Heart right ventricle (tissue), 16 donors: ENCODE results near the gene SASH1. TPM values are rescaled to one million over a fixed set of nuclear protein-coding genes. Genes with fewer than 3 reads are reported as not detected.
A peak's percentile ranks its signal among the peaks of the same experiment; 100 is the strongest.

ENCODE experiments used
- ATAC-seq, 8 donors: fragments of 200-7000 bp; cut with Tn5 transposase; one replicate each; pipeline ENCODE4 v1.9.1; 2020; ENCODE audit warnings: mild to moderate bottlenecking in 8 of 8, moderate library complexity in 8 of 8, moderate number of reproducible peaks in 1 of 8
- DNase-seq, 2 donors: peaks; one replicate each; pipeline ENCODE4 v3.0.0-alpha.2; 2020
- H3K27ac ChIP-seq, 10 donors: fragments of 200-600 bp; sonication (generic) in 2 of 10; one replicate each; pipeline versions ENCODE4 v1.5.0 to v1.8.0; 2020 to 2022; ENCODE audit warnings: mild to moderate bottlenecking in 3 of 10
- H3K27me3 ChIP-seq, 7 donors: fragments of 200-600 bp; one replicate each; pipeline ENCODE4 v1.8.0; 2021 to 2022; ENCODE audit warnings: mild to moderate bottlenecking in 2 of 7
- H3K36me3 ChIP-seq, 9 donors: fragments of 200-600 bp; sonication (generic) in 1 of 9; one replicate each; pipeline versions ENCODE4 v1.5.0 to v1.8.0; 2020 to 2022; ENCODE audit warnings: mild to moderate bottlenecking in 2 of 9
- H3K4me1 ChIP-seq, 9 donors: fragments of 200-600 bp; sonication (generic) in 1 of 9; one replicate each; pipeline versions ENCODE4 v1.5.0 to v1.8.0; 2020 to 2022; ENCODE audit warnings: mild to moderate bottlenecking in 4 of 9
- H3K4me3 ChIP-seq, 10 donors: fragments of 200-600 bp; sonication (generic) in 2 of 10; one replicate each; pipeline versions ENCODE4 v1.5.0 to v1.8.0; 2020 to 2022; ENCODE audit warnings: mild to moderate bottlenecking in 7 of 10, moderate library complexity in 2 of 10
- H3K9me3 ChIP-seq, 11 donors: fragments of 200-600 bp in 10 of 11; sonication (generic) in 2 of 11; one replicate each; pipeline versions ENCODE4 v1.5.0 to v1.8.0; 2013 to 2022; ENCODE audit warnings: mild to moderate bottlenecking in 2 of 11, control low read depth in 1 of 11, moderate library complexity in 1 of 11
- CTCF ChIP-seq, 9 donors: fragments of 200-600 bp; sonication (generic) in 2 of 9; IDR thresholded peaks; one replicate each; pipeline versions ENCODE4 v1.5.0 to v1.8.0; 2021 to 2022; ENCODE audit warnings: antibody characterized with exemption in 9 of 9, mild to moderate bottlenecking in 5 of 9, moderate library complexity in 1 of 9
- WGBS, 2 donors: extraction: QIAGEN DNeasy Blood & Tissue Kit; methylation state at CpG; one replicate each; pipeline ENCODE4 v1.1.7; 2013; ENCODE audit warnings: inconsistent platforms in 1 of 2; 5-methylcytosine and 5-hydroxymethylcytosine counted together
- intact Hi-C, 10 donors: fragments of 100-400 bp; cut with DNase I; formaldehyde crosslinking; loops; one replicate each; pipeline versions ENCODE4 v1.11.1 to v1.14.2; 2022
- polyA plus RNA-seq, 2 donors: library from polyadenylated mRNA; stranded (reverse); fragments of 200-250 nt; gene quantifications; one replicate each; pipeline ENCODE4 v1.2.3, GENCODE V29; 2013
- total RNA-seq, 10 donors: library from RNA; stranded (reverse); fragmentation: NEBNext Ultra II Directional in 3 of 10; extraction: Animal tissue kit (Norgen Biotek cat#: 25700) in 3 of 10; gene quantifications; one replicate each; pipeline versions ENCODE4 v1.2.1 to v1.2.4, GENCODE V29; 2021 to 2023
- donor health status: Arrhythmogenic right ventricular cardiomyopathy.
- donor health status: ischemic (EF 13 %, LVEDD 7.1; RV severe dilation, severe dysfunction).
- donor health status: healthy with polysubstance abuse.
- donor health status: DM: no; HTN: yes; CAD: no.
- donor health status: DM: no; HTN: no; CAD: no.
- donor health status: ischemic (EF 25% LVEDD 6.9; RV normal size, moderate dysfunction).
- donor health status: ischemic (EF 25% LVEDD 5.7; RV mildly dilated, moderate dysfunction).
- donor health status: healthy.
- donor health status: DM: yes; HTN: yes; CAD: no.
- donor health status: Ischemic cardiomyopathy.
- donor health status: ischemic (EF 35%, LVEDD 5.7; RV mildly dilated, moderate dysfunction).
- donor health status: nonischemic (EF 11% LVEDD 7.7; RV severe dilation, severe dysfunction).
- donor health status: DM: yes; HTN: yes; CAD: no.
- donor health status: PGD.
- donor health status: ischemic (EF 29% LVEDD 5.4; RV normal size, mild dysfunction).
- donor health status: nonischemic (EF 23%, LVEDD 6.1; RV moderate dilation, normal function).

The SASH1 gene
- total and polyA plus RNA-seq, 12 donors = 6.9 to 47.1 (median 25.9) TPM

DNA sequence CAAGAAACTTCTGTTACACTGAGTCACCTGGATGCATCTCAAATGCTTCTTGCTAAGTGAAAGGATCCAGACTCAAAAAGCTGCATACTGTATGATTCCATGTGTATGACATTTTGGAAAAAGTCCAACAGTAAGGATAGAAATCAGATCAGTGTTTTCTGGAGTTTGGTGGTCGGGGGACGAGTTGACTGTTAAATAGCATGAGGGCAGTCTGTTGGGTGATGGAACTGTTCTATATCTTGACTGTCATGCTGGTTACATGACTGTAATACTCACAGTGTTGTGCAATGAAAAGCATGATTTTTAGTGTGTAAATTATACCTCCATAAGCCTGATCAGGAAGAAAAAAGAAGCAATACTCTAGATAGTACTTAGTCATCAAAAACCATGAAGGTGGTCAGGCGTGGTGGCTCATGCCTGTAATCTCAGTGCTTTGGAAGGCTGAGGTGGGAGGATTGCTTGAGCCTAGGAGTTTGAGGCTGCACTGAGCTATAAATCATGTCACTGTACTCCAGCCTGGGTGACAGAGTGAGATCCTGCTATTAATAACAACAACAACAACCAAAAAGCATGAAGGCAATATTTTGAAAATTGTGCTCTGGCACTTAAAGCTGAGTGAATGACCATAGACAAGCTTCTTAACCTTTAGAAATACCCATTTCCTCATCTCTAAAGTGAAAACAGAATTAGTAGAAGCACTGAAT is 30.5 kb upstream of the SASH1 start:
- no peaks in the 10 kb centered on the region for H3K36me3 ChIP-seq
- no peaks in the 10 kb centered on the region for H3K9me3 ChIP-seq
- ATAC-seq (no peak), DNase-seq (no peak)
- intact Hi-C loops = no loop called here
- H3K4me1 ChIP-seq = peaks cover 0 to 26% (median 6%) of the 10 kb centered on the region in 9 donors
- no peak overlapping the region for H3K27ac ChIP-seq
- no peak for TF ChIP-seq CTCF (IDR thresholded peaks at IDR 0.05)
- WGBS, 2 donors = 56 to 71% methylated on average over 3 of the region's 3 CpGs
- H3K27me3 ChIP-seq = no peaks in the 10 kb centered on the region
- H3K4me3 ChIP-seq = no peak overlapping the region

DNA sequence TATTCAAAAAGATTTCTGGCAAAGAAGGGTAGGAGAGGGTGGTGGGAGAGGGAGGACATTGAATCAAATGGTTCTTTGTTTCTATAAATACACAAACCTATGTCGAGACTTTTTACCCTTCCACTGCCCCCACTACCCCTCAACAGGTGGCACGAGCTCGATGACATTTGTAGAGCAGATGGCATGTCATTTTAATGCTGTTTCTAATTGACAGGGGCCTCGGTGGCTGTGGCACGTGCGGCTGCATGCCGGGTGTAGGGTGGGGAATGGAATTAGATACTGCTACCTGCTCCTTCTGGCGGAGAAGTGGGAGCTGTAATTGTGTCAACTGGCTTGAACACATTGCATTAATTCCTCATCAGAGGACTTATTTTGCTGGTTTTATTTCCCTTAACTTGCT is 29.1 kb upstream of the SASH1 start:
- intact Hi-C loops = no loop called here
- 68 to 77% methylated on average over 8 of the region's 8 CpGs for whole genome bisulfite sequencing, 2 donors
- Histone ChIP-seq H3K9me3 (no peaks in the 10 kb centered on the region), H3K4me1 (peaks cover 0 to 26% (median 6%) of the 10 kb centered on the region in 9 donors), H3K4me3 (no peak overlapping the region), H3K27ac (no peak overlapping the region), H3K36me3 (no peaks in the 10 kb centered on the region), H3K27me3 (no peaks in the 10 kb centered on the region)
- DNase-seq (no peak), ATAC-seq (no peak)
- TF ChIP-seq CTCF (IDR thresholded peaks at IDR 0.05) = no peak

DNA sequence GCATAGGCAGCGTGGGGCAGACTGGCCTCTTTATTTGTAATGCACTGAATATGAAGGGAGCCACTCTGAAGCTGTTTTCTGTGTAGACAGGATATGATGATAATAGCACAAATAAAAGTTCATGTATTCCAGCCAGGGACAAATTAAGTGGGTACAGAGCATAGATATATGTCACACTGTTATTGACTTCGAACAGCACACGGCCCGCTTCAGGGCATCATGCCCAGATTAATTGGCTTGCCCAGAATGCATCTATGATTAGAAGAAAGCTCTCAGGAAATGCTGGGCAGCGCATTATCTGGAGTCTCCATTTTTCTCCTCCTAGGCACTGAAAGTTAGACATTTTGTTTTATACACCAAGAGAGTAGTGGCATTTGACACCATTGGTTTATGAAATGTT is 26.3 kb upstream of the SASH1 start:
- no peak for DNase-seq
- TF ChIP-seq CTCF (IDR thresholded peaks at IDR 0.05) = no peak

GRCh38 chr6:148317051-148317450 is 25.6 kb upstream of the SASH1 start:
- intact Hi-C loops = no loop called here
- no peaks in the 10 kb centered on the region for H3K9me3 ChIP-seq

More for the DNA sequence above, 26.3 kb upstream of the SASH1 start:
- no peaks in the 10 kb centered on the region for H3K27me3 ChIP-seq
- 51 to 54% methylated on average over 5 of the region's 5 CpGs for WGBS, 2 donors
- peak overlapping the region in 1 of 10 donors; percentile 24 for H3K27ac ChIP-seq
- H3K4me1 ChIP-seq = peaks cover 0 to 14% (median 4%) of the 10 kb centered on the region in 9 donors
- intact Hi-C loops = no loop called here
- H3K4me3 ChIP-seq = no peak overlapping the region
- peak in 5 of 8 donors; percentile 38 to 93 (median 88) for ATAC-seq
- H3K36me3 ChIP-seq = no peaks in the 10 kb centered on the region
- no peaks in the 10 kb centered on the region for H3K9me3 ChIP-seq

More at GRCh38 chr6:148317051-148317450, 25.6 kb upstream of the SASH1 start:
- Histone ChIP-seq H3K27ac (no peak overlapping the region), H3K36me3 (no peaks in the 10 kb centered on the region), H3K27me3 (no peaks in the 10 kb centered on the region), H3K4me3 (no peak overlapping the region), H3K4me1 (peaks cover 0 to 14% (median 4%) of the 10 kb centered on the region in 9 donors)
- no peak for TF ChIP-seq CTCF (IDR thresholded peaks at IDR 0.05)
- 89 to 94% methylated on average over 1 of the region's 1 CpG for WGBS, 2 donors
- DNase-seq (no peak), ATAC-seq (no peak)
